Thymus (tissue), 11 donors: ENCODE results near the gene CDH22. TPM values are rescaled to one million over a fixed set of nuclear protein-coding genes. Genes with fewer than 3 reads are reported as not detected.

Source experiments
- DNase-seq, 9 donors: peaks; one replicate each; pipeline ENCODE4 v3.0.0-alpha.2; 2013; ENCODE audit warnings: low spot score in 9 of 9, low read depth in 6 of 9, missing footprints in 1 of 9
- H3K27ac ChIP-seq, 2 donors: one replicate each; pipeline ENCODE4 v1.5.1; 2013; ENCODE audit warnings: control low read depth in 1 of 2, low read depth in 1 of 2, low read length in 1 of 2, mild to moderate bottlenecking in 1 of 2, moderate library complexity in 1 of 2
- H3K27me3 ChIP-seq, 2 donors: one replicate each; pipeline ENCODE4 v1.5.1; 2013; ENCODE audit warnings: low read length in 1 of 2; ENCODE audit not compliant: control insufficient read depth in 2 of 2, insufficient read depth in 1 of 2
- H3K36me3 ChIP-seq, 2 donors: one replicate each; pipeline ENCODE4 v1.5.1; 2013; ENCODE audit warnings: low read length in 1 of 2, mild to moderate bottlenecking in 1 of 2, moderate library complexity in 1 of 2; ENCODE audit not compliant: control insufficient read depth in 2 of 2, insufficient read depth in 2 of 2
- H3K4me1 ChIP-seq, 2 donors: one replicate each; pipeline ENCODE4 v1.5.1; 2013; ENCODE audit warnings: low read length in 2 of 2; ENCODE audit not compliant: control insufficient read depth in 2 of 2, insufficient read depth in 2 of 2
- H3K4me3 ChIP-seq, 2 donors: one replicate each; pipeline ENCODE4 v1.5.1; 2013; ENCODE audit warnings: low read length in 2 of 2, control low read depth in 1 of 2, mild to moderate bottlenecking in 1 of 2
- H3K9me3 ChIP-seq, 2 donors: one replicate each; pipeline ENCODE4 v1.5.1; 2013; ENCODE audit warnings: low read length in 1 of 2, mild to moderate bottlenecking in 1 of 2; ENCODE audit not compliant: control insufficient read depth in 2 of 2, insufficient read depth in 1 of 2
- WGBS: extraction: QIAGEN DNeasy Blood & Tissue Kit; methylation state at CpG from one replicate; pipeline ENCODE4 v1.1.7; 2013; 5-methylcytosine and 5-hydroxymethylcytosine counted together
- polyA plus RNA-seq: library from polyadenylated mRNA; stranded (reverse); fragments of 200-250 nt; gene quantifications from one replicate; pipeline ENCODE4 v1.2.3, GENCODE V29; 2013
- total RNA-seq: library from RNA; stranded (reverse); fragments of 120-200 nt; gene quantifications from one replicate; pipeline ENCODE4 v1.2.4, GENCODE V29; 2013
- donor health status: healthy.

CDH22 gene
- total and polyA plus RNA-seq, 2 donors, result 0.05 to 0.11 TPM

DNA sequence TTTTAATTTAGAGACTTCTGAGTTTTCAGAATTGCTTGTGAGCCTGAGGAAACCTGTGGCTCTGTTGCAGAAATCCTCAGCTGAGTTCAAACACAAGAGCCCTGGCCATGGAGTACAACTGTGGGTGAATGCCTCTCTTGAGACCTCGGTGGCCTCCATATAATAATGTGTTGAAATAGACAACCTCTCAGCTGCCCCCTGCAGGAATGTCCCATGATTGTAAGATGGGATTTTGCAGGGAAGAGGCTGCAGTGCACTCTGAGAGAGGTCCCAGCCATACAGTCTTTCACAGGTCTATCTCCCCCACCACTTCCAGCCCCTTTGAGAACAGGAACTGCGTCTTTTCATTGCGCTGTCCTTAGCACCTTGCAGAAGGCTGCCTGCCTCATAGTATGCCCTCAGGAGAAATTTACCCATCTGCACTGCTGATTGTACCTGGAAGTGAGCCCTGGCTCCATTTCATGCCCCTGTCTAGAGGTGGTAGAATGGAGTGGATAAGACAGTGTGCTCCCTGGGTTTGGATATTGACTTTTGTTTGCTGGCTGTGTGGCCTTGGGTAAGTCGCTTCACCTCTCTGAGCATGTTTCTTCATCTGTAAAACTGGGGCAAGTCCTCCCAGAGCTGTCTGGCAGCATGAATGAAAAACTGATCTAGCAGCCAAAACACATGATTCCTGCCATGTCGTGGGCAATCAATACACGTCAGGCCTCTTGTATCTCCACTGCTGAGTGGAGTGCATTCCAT lies 16.8 kb upstream of the CDH22 start:
- Histone ChIP-seq H3K27me3 (peaks cover 0 to 37% of the 10 kb centered on the region in 2 donors), H3K9me3 (no peaks in the 10 kb centered on the region), H3K4me1 (no peaks in the 10 kb centered on the region), H3K36me3 (no peaks in the 10 kb centered on the region), H3K4me3 (no peak overlapping the region), H3K27ac (no peak overlapping the region)
- WGBS, result 67% methylated on average over 6 of the region's 6 CpGs
- DNase-seq, result no peak

DNA sequence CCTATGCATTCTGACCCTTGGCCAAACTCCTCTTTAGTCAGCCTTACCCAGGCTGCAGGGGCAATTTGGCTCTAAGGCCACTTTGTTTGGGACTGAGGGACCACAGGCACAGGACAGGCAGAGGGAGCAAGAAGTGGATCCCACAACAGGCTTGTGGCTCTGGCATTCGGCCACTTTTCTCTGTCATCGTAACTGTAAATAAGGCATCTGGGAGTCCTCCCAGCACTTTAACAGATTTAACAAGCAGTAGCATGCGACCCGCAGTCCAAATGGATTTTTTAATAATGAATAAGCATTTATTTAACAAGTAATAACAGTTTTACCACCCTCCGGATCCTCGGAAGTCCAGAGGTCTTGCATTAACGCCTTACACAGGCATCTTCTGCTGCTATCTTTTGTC lies 16.1 kb upstream of the CDH22 start:
- 89% methylated on average over 7 of the region's 7 CpGs for WGBS
- no peaks in the 10 kb centered on the region for H3K9me3 ChIP-seq
- no peaks in the 10 kb centered on the region for H3K4me1 ChIP-seq
- no peaks in the 10 kb centered on the region for H3K36me3 ChIP-seq
- no peak for DNase-seq
- H3K27me3 ChIP-seq, result peaks cover 0 to 35% of the 10 kb centered on the region in 2 donors
- no peak overlapping the region for H3K27ac ChIP-seq
- no peak overlapping the region for H3K4me3 ChIP-seq

DNA sequence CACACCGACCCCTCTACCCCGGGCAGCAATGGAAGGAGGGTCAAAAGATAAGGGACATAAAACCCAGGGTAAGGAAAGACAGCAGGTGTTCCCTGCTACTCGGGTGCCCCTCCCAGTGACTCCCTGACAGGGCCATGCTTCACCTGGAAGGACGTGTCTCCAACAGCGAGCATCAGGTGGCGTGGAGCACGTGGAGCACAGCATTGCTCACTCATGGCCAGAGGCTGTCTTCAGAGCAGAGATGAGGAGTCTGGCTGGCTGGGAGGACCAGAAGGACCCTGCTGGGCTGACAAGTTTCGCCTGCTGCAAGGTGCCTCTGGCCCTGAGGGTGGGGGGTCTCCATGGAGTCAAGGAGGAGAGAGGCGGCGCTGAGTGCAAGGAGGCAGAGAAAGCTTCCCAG lies 15.3 kb upstream of the CDH22 start:
- Histone ChIP-seq H3K4me1 (no peaks in the 10 kb centered on the region), H3K4me3 (no peak overlapping the region), H3K9me3 (no peaks in the 10 kb centered on the region), H3K36me3 (no peaks in the 10 kb centered on the region), H3K27ac (no peak overlapping the region), H3K27me3 (peaks cover 0 to 30% of the 10 kb centered on the region in 2 donors)
- no peak for DNase-seq
- WGBS, result 79% methylated on average over 10 of the region's 10 CpGs

DNA sequence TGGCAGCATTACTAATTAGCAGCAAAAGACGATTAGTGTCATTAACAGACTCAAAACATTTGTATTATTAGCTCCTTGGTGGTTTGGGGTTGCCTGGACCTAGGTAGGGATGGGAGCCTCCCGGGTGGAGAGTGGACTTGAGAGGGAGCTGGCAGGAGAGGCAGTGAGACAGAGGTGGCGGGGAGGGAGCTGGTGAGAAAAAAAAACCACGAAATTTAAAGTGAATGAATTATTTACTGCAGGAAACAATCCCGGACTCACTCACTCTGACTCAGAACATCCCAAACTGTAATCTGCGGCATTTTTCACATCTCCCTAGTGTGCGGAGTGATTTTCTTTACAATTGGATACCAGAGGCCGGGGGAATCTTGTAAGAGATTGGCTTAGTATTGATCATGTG lies 14.3 kb upstream of the CDH22 start:
- WGBS, result 75% methylated on average over 8 of the region's 8 CpGs
- H3K9me3 ChIP-seq, result no peaks in the 10 kb centered on the region
- no peak overlapping the region for H3K4me3 ChIP-seq
- no peaks in the 10 kb centered on the region for H3K36me3 ChIP-seq
- H3K27ac ChIP-seq, result no peak overlapping the region
- H3K4me1 ChIP-seq, result no peaks in the 10 kb centered on the region
- H3K27me3 ChIP-seq, result peaks cover 0 to 32% of the 10 kb centered on the region in 2 donors
- no peak for DNase-seq

DNA sequence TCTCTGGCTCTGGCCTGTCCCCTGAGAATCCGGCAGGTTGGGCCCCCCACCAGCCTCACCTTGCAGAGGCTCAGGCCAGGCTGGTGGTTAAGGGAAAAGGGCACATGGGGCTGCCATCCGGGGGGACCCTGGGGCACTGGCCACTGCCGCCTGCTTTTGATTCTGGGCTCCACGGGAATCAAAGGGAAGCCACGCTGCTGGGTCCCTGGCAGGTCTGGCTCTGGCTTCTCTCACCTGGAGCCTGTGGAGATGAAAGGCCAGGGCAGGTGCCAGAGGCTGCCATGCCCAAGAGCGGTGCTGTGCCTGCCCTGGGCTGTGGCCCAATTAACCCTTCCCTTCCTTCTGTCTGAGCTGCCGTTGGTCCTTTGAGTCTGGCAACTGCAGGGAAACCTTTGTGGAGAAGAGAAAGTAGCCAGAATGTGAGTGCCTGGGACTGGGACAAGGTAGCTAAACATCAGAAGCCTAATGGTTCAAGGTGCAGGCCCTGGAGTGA lies 9.4 kb upstream of the CDH22 start:
- no peaks in the 10 kb centered on the region for H3K4me1 ChIP-seq
- peaks cover 19 to 69% of the 10 kb centered on the region in 2 donors for H3K27me3 ChIP-seq
- H3K36me3 ChIP-seq, result no peaks in the 10 kb centered on the region
- H3K27ac ChIP-seq, result no peak overlapping the region
- H3K4me3 ChIP-seq, result no peak overlapping the region
- 89% methylated on average over 7 of the region's 7 CpGs for WGBS
- no peak for DNase-seq
- no peaks in the 10 kb centered on the region for H3K9me3 ChIP-seq

DNA sequence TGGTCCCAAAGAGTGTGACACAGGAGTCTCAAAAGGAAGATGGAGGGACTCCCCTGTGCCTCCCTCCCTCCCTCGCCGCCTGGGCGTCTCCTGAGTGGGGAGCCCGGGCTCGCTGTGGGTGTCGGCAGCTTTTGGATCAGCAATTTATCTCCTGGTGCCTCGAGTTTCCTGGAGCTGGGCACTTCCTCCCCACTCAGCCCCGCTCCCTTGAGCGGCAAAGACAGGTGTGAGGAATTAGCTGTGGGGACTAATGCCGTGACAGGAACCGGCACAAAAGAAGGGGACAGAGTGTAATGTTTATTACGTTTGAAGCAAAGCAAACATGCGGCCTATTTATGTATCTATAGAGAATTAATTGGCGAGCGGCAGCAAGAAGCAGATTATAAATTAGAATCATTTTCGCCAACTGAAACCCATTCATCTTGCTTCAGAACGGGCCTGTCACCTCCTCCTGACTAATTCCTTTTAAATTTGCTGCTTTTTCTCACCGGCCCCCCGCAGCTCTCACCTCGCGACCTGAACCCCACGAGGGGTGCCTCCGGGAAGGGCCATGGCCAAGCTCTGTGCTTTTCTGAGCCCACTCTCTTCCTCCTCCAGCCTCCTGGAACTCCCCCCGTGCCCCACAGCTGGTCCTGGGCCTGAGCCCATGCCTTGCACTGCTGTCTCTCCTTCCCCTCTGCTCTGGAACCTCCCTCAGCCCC lies 8.8 kb upstream of the CDH22 start:
- H3K27me3 ChIP-seq, result peaks cover 21 to 71% of the 10 kb centered on the region in 2 donors
- WGBS, result 32% methylated on average over 24 of the region's 24 CpGs
- no peak for DNase-seq
- H3K36me3 ChIP-seq, result no peaks in the 10 kb centered on the region
- no peaks in the 10 kb centered on the region for H3K9me3 ChIP-seq
- H3K27ac ChIP-seq, result no peak overlapping the region
- H3K4me3 ChIP-seq, result no peak overlapping the region
- no peaks in the 10 kb centered on the region for H3K4me1 ChIP-seq

DNA sequence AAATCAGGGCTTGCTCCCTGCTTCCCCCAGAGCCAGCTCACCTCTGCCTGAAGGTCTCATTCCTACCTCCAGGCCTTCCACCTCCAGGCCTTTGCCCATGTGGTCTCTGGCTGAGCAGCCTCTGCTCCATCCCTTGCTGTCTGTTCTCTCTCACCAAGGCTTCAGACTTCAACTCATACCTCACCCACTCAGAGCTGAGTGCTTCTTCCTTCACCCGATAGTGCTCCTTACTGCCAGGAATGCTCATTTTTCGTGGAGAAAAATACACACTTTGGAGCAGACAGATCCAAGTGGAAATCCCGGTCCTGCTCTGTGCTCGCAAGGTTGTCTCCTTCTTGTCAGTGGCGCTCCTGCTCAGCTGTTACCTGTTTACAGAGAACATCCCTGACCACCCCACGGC lies 7.0 kb upstream of the CDH22 start:
- no peak overlapping the region for H3K4me3 ChIP-seq
- no peaks in the 10 kb centered on the region for H3K4me1 ChIP-seq
- H3K27me3 ChIP-seq, result peaks cover 28 to 81% of the 10 kb centered on the region in 2 donors
- 87% methylated on average over 6 of the region's 6 CpGs for WGBS
- H3K36me3 ChIP-seq, result no peaks in the 10 kb centered on the region
- no peaks in the 10 kb centered on the region for H3K9me3 ChIP-seq
- no peak for DNase-seq
- no peak overlapping the region for H3K27ac ChIP-seq

DNA sequence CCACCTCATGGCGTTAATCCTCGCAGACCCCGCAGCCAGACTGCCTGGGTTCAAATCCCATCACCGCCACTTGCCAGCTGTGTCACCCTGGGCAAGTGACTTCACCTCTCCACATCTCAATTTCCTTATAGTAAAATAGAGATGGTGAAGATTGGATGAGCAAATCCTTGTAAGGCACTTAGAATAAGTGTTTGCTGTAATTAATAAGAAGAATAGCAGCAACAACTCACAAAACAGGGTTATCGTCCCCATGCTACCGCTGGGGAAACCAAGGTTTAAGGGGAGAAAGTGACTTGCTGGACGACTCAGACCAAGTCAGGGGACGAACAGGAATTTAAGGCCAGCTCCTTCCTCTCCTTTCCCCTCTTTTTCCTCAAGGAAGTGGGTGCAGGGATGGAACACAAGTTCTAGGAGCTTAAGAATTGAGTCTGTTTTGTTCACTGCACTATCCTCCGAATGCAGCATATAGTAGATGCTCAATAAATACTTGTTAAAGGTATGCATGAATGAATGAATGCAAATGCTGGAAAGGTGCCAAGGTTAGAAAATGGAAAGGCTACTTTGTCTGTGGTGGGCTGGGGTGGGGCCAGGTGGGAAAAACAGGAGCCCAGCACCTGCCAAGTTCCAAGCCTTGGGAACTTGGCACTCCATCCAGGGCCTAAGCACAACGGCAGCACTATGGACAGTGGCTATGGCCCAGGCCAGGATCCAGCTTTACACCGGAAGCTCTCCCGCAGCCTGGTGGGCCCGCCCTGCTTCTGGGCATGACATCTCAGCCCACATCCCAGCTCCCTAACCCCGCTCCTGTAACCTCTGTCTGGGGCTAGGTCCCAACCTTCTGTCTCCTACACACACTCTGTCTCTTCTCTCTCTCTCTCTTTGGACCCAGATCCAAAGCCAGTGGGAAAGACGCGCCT lies 4.9 kb upstream of the CDH22 start:
- Histone ChIP-seq H3K4me3 (no peak overlapping the region), H3K27me3 (peaks cover 44 to 96% of the 10 kb centered on the region in 2 donors), H3K27ac (no peak overlapping the region), H3K4me1 (no peaks in the 10 kb centered on the region), H3K36me3 (no peaks in the 10 kb centered on the region), H3K9me3 (no peaks in the 10 kb centered on the region)
- 52% methylated on average over 16 of the region's 16 CpGs for WGBS
- DNase-seq, result no peak
